SK-N-SH (cell line): Measurements from ENCODE around the gene IL6R. TPM values are rescaled to one million over a fixed set of nuclear protein-coding genes. Genes with fewer than 3 reads are reported as not detected.

ENCODE experiments used
- CTCF ChIA-PET: fragments of 300-600, 350-600 bp; formaldehyde crosslinking; extraction: SDS; loops from one replicate; lab custom pipeline; 2021; lab: Yijun Ruan, JAX
- POLR2A ChIA-PET: fragments of 350-600 bp; sonication (Branson Sonifier 250); formaldehyde crosslinking; extraction: SDS; loops from one replicate; lab custom pipeline; 2020; ENCODE audit warnings: antibody characterized with exemption, inconsistent platforms; lab: Yijun Ruan, JAX
- DNase-seq: peaks from one replicate; pipeline ENCODE4 v3.0.0; 2012
- H2AFZ ChIP-seq: fragments of 200-600 bp; sonication (generic); 2 replicates; pipeline ENCODE4 v1.8.1; 2016; ENCODE audit warnings: antibody characterized with exemption, mild to moderate bottlenecking, low read depth
- H3F3A ChIP-seq: fragments of 200-600 bp; sonication (generic); replicated peaks from 2 replicates; pipeline ENCODE3; 2016; ENCODE audit warnings: antibody characterized with exemption, mild to moderate bottlenecking; ENCODE audit not compliant: insufficient read depth
- H3K27ac ChIP-seq, 2 experiments: fragments of 200-500 bp in 1 of 2; fragments of 200-600 bp in 1 of 2; sonication (Bioruptor generic) in 1 of 2; sonication (generic), shearing (Covaris generic) in 1 of 2; 2 replicates each; pipeline versions ENCODE4 v1.5.1 to v1.6.1; 2014 to 2016; ENCODE audit warnings: low read depth in 2 of 2, inconsistent platforms in 1 of 2, low read length in 1 of 2, mild to moderate bottlenecking in 1 of 2, mixed read lengths in 1 of 2
- H3K27me3 ChIP-seq: fragments of 200-600 bp; sonication (generic), shearing (Covaris generic); 2 replicates; pipeline ENCODE4 v1.6.1; 2016; ENCODE audit warnings: mixed run types; ENCODE audit not compliant: insufficient read depth
- H3K36me3 ChIP-seq, 2 experiments: fragments of 200-500 bp in 1 of 2; fragments of 200-600 bp in 1 of 2; sonication (Bioruptor generic) in 1 of 2; sonication (generic) in 1 of 2; replicated peaks in 1 of 2; 2 replicates each; pipeline versions ENCODE3 to v1.5.1; 2014 to 2016; ENCODE audit warnings: low read length in 1 of 2, mild to moderate bottlenecking in 1 of 2; ENCODE audit not compliant: insufficient read depth in 2 of 2, control insufficient read depth in 1 of 2
- H3K4me1 ChIP-seq, 2 experiments: fragments of 200-500 bp in 1 of 2; fragments of 200-600 bp in 1 of 2; sonication (Bioruptor generic) in 1 of 2; sonication (generic), shearing (Covaris generic) in 1 of 2; 2 replicates each; pipeline versions ENCODE4 v1.5.1 to v1.6.1; 2014 to 2016; ENCODE audit warnings: low read depth in 1 of 2, low read length in 1 of 2, mixed run types in 1 of 2; ENCODE audit not compliant: insufficient read depth in 2 of 2, control insufficient read depth in 1 of 2
- H3K4me2 ChIP-seq: fragments of 200-600 bp; sonication (generic), shearing (Covaris generic); 2 replicates; pipeline ENCODE4 v1.6.1; 2017; ENCODE audit warnings: mixed run types
- H3K4me3 ChIP-seq, 2 experiments: fragments of 200-500 bp in 1 of 2; fragments of 200-600 bp in 1 of 2; sonication (Bioruptor generic) in 1 of 2; sonication (generic), shearing (Covaris generic) in 1 of 2; 2 replicates each; pipeline versions ENCODE4 v1.5.1 to v1.8.1; 2014 to 2016; ENCODE audit warnings: low read depth in 2 of 2, inconsistent platforms in 1 of 2, low read length in 1 of 2, mild to moderate bottlenecking in 1 of 2, mixed read lengths in 1 of 2, moderate library complexity in 1 of 2
- H3K79me2 ChIP-seq: fragments of 200-600 bp; sonication (generic); 2 replicates; pipeline ENCODE4 v1.8.1; 2017; ENCODE audit warnings: mild to moderate bottlenecking; ENCODE audit not compliant: insufficient read depth
- H3K9ac ChIP-seq: fragments of 200-600 bp; sonication (generic); 2 replicates; pipeline ENCODE4 v1.6.1; 2017; ENCODE audit warnings: mixed run types
- H3K9me2 ChIP-seq: fragments of 200-600 bp; sonication (generic); 2 replicates; pipeline ENCODE4 v1.6.1; 2017; ENCODE audit warnings: mixed run types
- H3K9me3 ChIP-seq: fragments of 200-600 bp; sonication (generic); 2 replicates; pipeline ENCODE4 v1.6.1; 2017; ENCODE audit warnings: mixed run types, mild to moderate bottlenecking, moderate library complexity
- H4K20me1 ChIP-seq: fragments of 200-600 bp; sonication (generic); 2 replicates; pipeline ENCODE4 v1.6.1; 2017; ENCODE audit warnings: mild to moderate bottlenecking, mixed run types; ENCODE audit not compliant: insufficient read depth
- CHD2 ChIP-seq: fragments of 150-350 bp; IDR thresholded peaks from 2 replicates; pipeline ENCODE4 v1.6.1; 2018; ENCODE audit warnings: low read length; ENCODE audit not compliant: partially characterized antibody
- ELF1 ChIP-seq: IDR thresholded peaks from 2 replicates; pipeline ENCODE4 v1.4.0; 2012
- EP300 ChIP-seq, 2 experiments: IDR thresholded peaks; 2 replicates each; pipeline versions ENCODE4 v1.4.0 to v1.6.1; 2012; ENCODE audit warnings: borderline replicate concordance in 1 of 2, low read depth in 1 of 2, low read length in 1 of 2
- FOSL2 ChIP-seq: IDR thresholded peaks from 2 replicates; pipeline ENCODE4 v1.4.0; 2012; ENCODE audit warnings: low read depth, mild to moderate bottlenecking, moderate library complexity, borderline replicate concordance
- FOXJ3 ChIP-seq: sonication (generic); formaldehyde crosslinking; IDR thresholded peaks from 2 replicates; pipeline ENCODE4 v1.5.1; 2020; ENCODE audit warnings: mild to moderate bottlenecking, missing genetic modification reagents
- JUND ChIP-seq: IDR thresholded peaks from 2 replicates; pipeline ENCODE4 v1.4.0; 2012
- MAX ChIP-seq: IDR thresholded peaks from 2 replicates; pipeline ENCODE4 v1.4.0; 2012; ENCODE audit warnings: low read depth
- MEF2A ChIP-seq: IDR thresholded peaks from 2 replicates; pipeline ENCODE4 v1.4.0; 2012; ENCODE audit warnings: low read depth, borderline replicate concordance
- NFIC ChIP-seq: IDR thresholded peaks from 2 replicates; pipeline ENCODE4 v1.4.0; 2012; ENCODE audit warnings: borderline replicate concordance
- NRF1 ChIP-seq: IDR thresholded peaks from 2 replicates; pipeline ENCODE4 v1.6.1; 2012; ENCODE audit warnings: low read depth, mild to moderate bottlenecking, low read length
- PBX3 ChIP-seq: IDR thresholded peaks from 2 replicates; pipeline ENCODE4; 2012
- RAD21 ChIP-seq: IDR thresholded peaks from 2 replicates; pipeline ENCODE4 v1.6.1; 2012; ENCODE audit warnings: mild to moderate bottlenecking, low read length
- RFX5 ChIP-seq: IDR thresholded peaks from 2 replicates; pipeline ENCODE4 v1.6.1; 2012; ENCODE audit warnings: mild to moderate bottlenecking, improper control_type of control experiment, low read length
- TEAD4 ChIP-seq: IDR thresholded peaks from 2 replicates; pipeline ENCODE4 v1.4.0; 2012; ENCODE audit warnings: mild to moderate bottlenecking, borderline replicate concordance; ENCODE audit not compliant: insufficient read depth
- YY1 ChIP-seq: IDR thresholded peaks from 2 replicates; pipeline ENCODE4 v1.4.0; 2012; ENCODE audit warnings: low read depth, mild to moderate bottlenecking
- WGBS: methylation state at CpG from one replicate; pipeline ENCODE4 v1.1.6; 2017; ENCODE audit warnings: low lambda C conversion rate; 5-methylcytosine and 5-hydroxymethylcytosine counted together
- polyA plus RNA-seq, 3 experiments: library from polyadenylated mRNA; depleted of rRNA; stranded (reverse); fragments of >200 nt; gene quantifications; 2 replicates each; pipeline ENCODE4 v1.2.3, GENCODE V29; 2012

IL6R gene
- polyA plus RNA-seq, 1 of the 3 experiments (the other 2 are of a cell fraction), result 2.8 TPM

GRCh38 chr1:154474802-154475201 is 69.7 kb downstream of the IL6R start:
- Histone ChIP-seq H4K20me1 (no peaks in the 10 kb centered on the region), H3F3A (peaks cover 7% of the 10 kb centered on the region), H3K4me2 (no peak overlapping the region), H3K4me3 (no peak overlapping the region), H3K9ac (no peak overlapping the region), H3K9me2 (no peaks in the 10 kb centered on the region), H2AFZ (no peak overlapping the region), H3K9me3 (no peaks in the 10 kb centered on the region), H3K27me3 (no peaks in the 10 kb centered on the region), H3K4me1 (peaks cover 0 to 5% of the 10 kb centered on the region in 2 experiments; a peak in 1 of 4 replicates), H3K27ac (no peak overlapping the region), H3K36me3 (no peaks in the 10 kb centered on the region), H3K79me2 (no peaks in the 10 kb centered on the region)
- CTCF ChIA-PET, result interaction anchor here (0.9 to 2.1 kb wide), 2 partner anchors 72 to 81 kb away, joined by 3 to 8 read pairs; no protein-coding TSS in a partner anchor
- no peak for TF ChIP-seq NFIC
- no peak for TF ChIP-seq MEF2A
- no peak for TF ChIP-seq NRF1
- TF ChIP-seq EP300 (IDR thresholded peaks at IDR 0.05; ENCODE audit: borderline replicate concordance in 1 of 2, low read depth in 1 of 2, low read length in 1 of 2), result no peak
- no peak for DNase-seq
- 60% methylated on average over 3 of the region's 3 CpGs for WGBS
- POLR2A ChIA-PET, result no interaction called here

- no peak overlapping the region for H3K4me2 ChIP-seq
- H3K79me2 ChIP-seq, result no peaks in the 10 kb centered on the region
- WGBS, result 100% methylated on average over 1 of the region's 1 CpG
- POLR2A ChIA-PET, result no interaction called here
- no peaks in the 10 kb centered on the region for H3K27me3 ChIP-seq
- no peaks in the 10 kb centered on the region for H3K9me2 ChIP-seq
- no peak overlapping the region for H3K27ac ChIP-seq
- no peak overlapping the region for H3K4me3 ChIP-seq
- no peak overlapping the region for H3K9ac ChIP-seq
- H3K9me3 ChIP-seq, result no peaks in the 10 kb centered on the region
- CTCF ChIA-PET, result interaction anchor here (0.7 to 2.1 kb wide), 2 partner anchors 70 to 343 kb away, joined by 4 to 8 read pairs; no protein-coding TSS in a partner anchor
- DNase-seq, result no peak
- no peak overlapping the region for H2AFZ ChIP-seq
- H3K36me3 ChIP-seq, result no peaks in the 10 kb centered on the region
- peaks cover 7% of the 10 kb centered on the region for H3F3A ChIP-seq
- H4K20me1 ChIP-seq, result no peaks in the 10 kb centered on the region
- H3K4me1 ChIP-seq, result peaks cover 5 to 17% of the 10 kb centered on the region in 2 experiments; a peak in 2 of 4 replicates
- TF ChIP-seq TEAD4 (no peak), JUND (no peak), ELF1 (no peak), YY1 (no peak), MAX (no peak), FOXJ3 (CRISPR knock-in tag) (no peak), CHD2 (no peak), RFX5 (no peak), PBX3 (no peak), FOSL2 (no peak), NRF1 (no peak), RAD21 (no peak)
Measured at GRCh38 chr1:154476791-154477190, 71.6 kb downstream of the IL6R start.
